AG04450 (cell line): ENCODE measurements around the gene PSMD1. TPM values are rescaled to one million over a fixed set of nuclear protein-coding genes. Genes with fewer than 3 reads are reported as not detected.

ENCODE experiments used
- CTCF ChIA-PET: fragments of 300-600, 350-600 bp; formaldehyde crosslinking; extraction: SDS; loops from one replicate; lab custom pipeline; 2022; ENCODE audit warnings: antibody characterized with exemption, inconsistent platforms; lab: Charles Lee
- POLR2A ChIA-PET: fragments of 350-600 bp; formaldehyde crosslinking; extraction: SDS; loops from one replicate; lab custom pipeline; 2021; ENCODE audit warnings: antibody characterized with exemption, inconsistent platforms; lab: Yijun Ruan, JAX
- DNase-seq: peaks from one replicate; pipeline ENCODE4 v3.0.0-alpha.2; 2011; ENCODE audit warnings: low read depth, low spot score
- H3K27ac ChIP-seq: one replicate; pipeline ENCODE4 v1.5.1; 2012; ENCODE audit warnings: low read depth, low read length, control low read depth
- H3K27me3 ChIP-seq: one replicate; pipeline ENCODE4 v1.6.0; 2012; ENCODE audit warnings: low read length; ENCODE audit not compliant: control insufficient read depth, insufficient read depth
- H3K4me3 ChIP-seq: 2 replicates; pipeline ENCODE4 v1.5.1; 2011; ENCODE audit warnings: mild to moderate bottlenecking, low read depth, low read length, control low read depth
- H3K9me3 ChIP-seq: 2 replicates; pipeline ENCODE4 v1.5.1; 2012; ENCODE audit warnings: low read length; ENCODE audit not compliant: control insufficient read depth, insufficient read depth
- polyA plus RNA-seq: library from polyadenylated mRNA; depleted of rRNA; stranded (reverse); fragments of >200 nt; gene quantifications from 2 replicates; pipeline ENCODE4 v1.2.3, GENCODE V29; 2011
- TF ChIP-seq, protein P1 (sequence below): IDR thresholded peaks from 2 replicates; pipeline ENCODE4 v1.5.1; 2011; ENCODE audit warnings: low read depth, low read length, control low read depth, inconsistent platforms

The PSMD1 gene
- polyA plus RNA-seq, 1 experiment, result 211 TPM

DNA sequence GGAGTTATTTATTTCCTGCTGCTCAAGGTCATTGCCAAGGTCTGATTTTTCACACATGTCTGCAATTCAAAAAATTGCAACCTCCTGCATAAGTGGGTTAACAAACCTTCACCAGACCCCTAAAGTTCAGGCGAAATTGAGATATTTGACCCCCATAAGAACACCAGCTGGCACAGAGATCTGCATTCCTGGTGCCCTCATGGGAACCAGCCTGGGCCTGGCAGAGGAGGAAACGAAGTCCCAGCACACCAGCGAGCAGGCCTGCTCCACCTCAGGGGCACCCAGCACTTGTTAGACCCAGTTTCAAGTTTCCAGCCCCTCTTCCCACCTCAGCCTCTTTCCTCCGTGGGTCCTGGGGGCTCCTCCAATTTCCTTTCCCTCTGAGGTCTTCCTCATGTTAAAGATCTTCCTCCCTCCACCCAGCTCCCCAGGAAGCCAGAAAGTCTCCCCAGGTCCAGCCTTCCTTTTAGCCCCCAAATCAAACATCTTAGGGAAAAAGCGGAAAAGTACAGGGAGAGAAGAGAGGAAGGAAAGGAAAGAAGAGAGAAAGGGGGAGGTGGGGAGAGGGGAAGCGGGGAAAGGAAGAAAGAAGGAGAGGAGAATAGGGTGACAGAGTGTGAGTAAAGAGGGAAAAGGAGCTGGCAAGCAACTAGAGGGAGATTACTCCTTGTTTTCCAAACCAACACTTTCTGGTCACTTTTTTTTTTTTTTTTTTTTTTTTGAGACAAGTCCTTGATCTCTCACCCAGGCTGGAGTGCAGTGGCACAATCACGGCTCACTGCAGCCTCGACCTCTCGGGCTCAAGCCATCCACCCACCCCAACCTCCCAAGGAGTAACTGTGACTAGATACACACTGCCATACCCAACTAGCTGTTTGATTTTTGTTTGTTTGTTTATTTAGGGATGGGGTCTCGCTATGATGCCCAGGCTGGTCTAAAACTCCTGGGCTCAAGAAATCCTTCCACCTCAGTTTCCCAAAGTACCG lies 23.2 kb upstream of the PSMD1 start:
- DNase-seq, result no peak
- no peak overlapping the region for H3K27ac ChIP-seq

DNA sequence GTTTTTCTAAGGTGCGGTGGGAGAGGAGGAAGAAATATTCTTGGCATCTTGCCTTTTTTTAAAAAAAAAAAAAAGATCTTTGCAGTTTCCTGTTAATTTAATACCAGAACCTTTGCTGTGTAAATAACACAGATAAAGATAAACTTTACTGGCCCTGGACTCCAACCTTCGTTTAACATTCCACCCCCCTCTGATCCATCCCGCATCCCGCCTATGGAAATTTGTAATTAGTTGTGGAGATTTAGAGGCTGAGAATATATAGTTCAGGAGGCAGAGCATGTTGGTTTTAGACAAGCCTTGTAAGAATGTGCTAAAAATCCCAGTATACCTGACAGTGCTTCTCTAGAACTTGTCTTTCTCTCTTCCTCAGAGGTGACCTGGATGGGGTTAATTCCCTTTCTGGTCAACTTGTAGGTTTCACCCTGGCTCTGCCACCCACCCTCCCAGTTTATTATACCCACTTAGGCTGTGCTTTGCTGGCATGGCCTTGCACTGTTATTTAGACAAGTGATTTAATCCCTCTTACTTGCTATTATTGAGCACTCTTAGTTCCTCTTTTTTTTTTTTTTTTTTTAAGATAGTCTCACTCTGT lies 22.3 kb upstream of the PSMD1 start:
- TF ChIP-seq, protein P1, sequence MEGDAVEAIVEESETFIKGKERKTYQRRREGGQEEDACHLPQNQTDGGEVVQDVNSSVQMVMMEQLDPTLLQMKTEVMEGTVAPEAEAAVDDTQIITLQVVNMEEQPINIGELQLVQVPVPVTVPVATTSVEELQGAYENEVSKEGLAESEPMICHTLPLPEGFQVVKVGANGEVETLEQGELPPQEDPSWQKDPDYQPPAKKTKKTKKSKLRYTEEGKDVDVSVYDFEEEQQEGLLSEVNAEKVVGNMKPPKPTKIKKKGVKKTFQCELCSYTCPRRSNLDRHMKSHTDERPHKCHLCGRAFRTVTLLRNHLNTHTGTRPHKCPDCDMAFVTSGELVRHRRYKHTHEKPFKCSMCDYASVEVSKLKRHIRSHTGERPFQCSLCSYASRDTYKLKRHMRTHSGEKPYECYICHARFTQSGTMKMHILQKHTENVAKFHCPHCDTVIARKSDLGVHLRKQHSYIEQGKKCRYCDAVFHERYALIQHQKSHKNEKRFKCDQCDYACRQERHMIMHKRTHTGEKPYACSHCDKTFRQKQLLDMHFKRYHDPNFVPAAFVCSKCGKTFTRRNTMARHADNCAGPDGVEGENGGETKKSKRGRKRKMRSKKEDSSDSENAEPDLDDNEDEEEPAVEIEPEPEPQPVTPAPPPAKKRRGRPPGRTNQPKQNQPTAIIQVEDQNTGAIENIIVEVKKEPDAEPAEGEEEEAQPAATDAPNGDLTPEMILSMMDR, result no peak
- H3K4me3 ChIP-seq, result no peak overlapping the region
- no peaks in the 10 kb centered on the region; the same call in 1 of the 2 replicates for H3K9me3 ChIP-seq
- CTCF ChIA-PET, result no interaction called here
- H3K27me3 ChIP-seq, result peaks cover 44% of the 10 kb centered on the region
- no peak for DNase-seq
- POLR2A ChIA-PET, result no interaction called here
- H3K27ac ChIP-seq, result no peak overlapping the region

More for the DNA sequence above, 23.2 kb upstream of the PSMD1 start:
- ChIA-PET POLR2A (interaction anchor here (0.5 kb wide), 1 partner anchor 582 kb away, joined by 4 read pairs; no protein-coding TSS in a partner anchor), CTCF (no interaction called here)
- Histone ChIP-seq H3K4me3 (no peak overlapping the region), H3K27me3 (peaks cover 37% of the 10 kb centered on the region), H3K9me3 (no peaks in the 10 kb centered on the region)
- TF ChIP-seq, protein P1, result no peak

DNA sequence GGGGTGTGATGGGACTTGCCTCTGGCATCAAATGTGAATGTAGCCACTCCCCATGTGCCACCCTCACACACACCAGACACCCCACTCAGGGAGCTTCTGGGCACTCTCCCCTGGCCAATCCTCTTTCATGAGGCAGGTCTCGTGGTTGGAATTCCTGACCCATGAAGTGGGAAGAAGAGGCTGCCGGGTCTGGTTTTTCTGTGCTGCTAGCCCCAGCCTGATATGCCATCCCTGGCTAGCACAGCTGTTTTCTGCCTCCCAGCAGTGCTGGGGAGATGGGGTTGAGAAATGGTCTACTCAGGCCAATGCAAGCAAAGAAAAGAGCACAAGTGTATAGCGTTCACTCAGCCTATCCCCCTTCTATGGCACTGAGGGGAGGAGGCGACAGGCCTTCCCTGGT lies 20.5 kb upstream of the PSMD1 start:
- TF ChIP-seq, protein P1, result no peak
- POLR2A ChIA-PET, result no interaction called here

DNA sequence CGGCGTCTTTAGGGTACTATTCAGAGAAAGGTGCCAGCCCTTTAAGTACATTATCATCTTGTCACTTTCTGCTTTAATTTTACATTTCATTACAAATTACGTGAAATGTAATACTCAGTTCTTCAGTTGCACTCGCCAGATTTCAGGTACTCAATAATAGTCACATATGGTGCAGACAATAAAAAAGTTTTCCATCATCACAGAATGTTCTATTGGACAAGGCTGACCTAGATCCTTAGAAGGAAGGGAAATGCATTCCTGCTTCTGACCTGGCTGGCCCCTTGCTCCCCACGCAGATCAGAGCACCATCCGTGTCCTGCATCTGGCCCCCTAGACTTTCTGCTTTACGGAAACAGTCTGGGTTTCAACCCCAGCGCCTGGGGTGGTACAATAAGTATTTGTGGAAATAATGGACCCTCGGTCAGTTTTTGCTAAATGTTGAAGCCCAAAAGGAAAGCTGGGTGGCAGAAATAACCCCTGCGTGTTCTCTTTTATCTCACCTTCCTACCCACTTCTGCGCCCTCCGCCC lies 20.0 kb upstream of the PSMD1 start:
- no peaks in the 10 kb centered on the region; the same call in 1 of the 2 replicates for H3K9me3 ChIP-seq
- no peak overlapping the region for H3K4me3 ChIP-seq
- POLR2A ChIA-PET, result no interaction called here
- peaks cover 56% of the 10 kb centered on the region for H3K27me3 ChIP-seq
- CTCF ChIA-PET, result interaction anchor here (0.6 to 1.5 kb wide), 2 partner anchors 16 to 527 kb away, joined by 3 to 4 read pairs; no protein-coding TSS in a partner anchor
- no peak for DNase-seq
- TF ChIP-seq, protein P1, result no peak
- H3K27ac ChIP-seq, result no peak overlapping the region

More for the DNA sequence above, 20.5 kb upstream of the PSMD1 start:
- CTCF ChIA-PET, result interaction anchor here (1.5 kb wide), 1 partner anchor 16 kb away, joined by 4 read pairs; no protein-coding TSS in a partner anchor
- H3K9me3 ChIP-seq, result no peaks in the 10 kb centered on the region; the same call in 1 of the 2 replicates
- H3K27ac ChIP-seq, result no peak overlapping the region
- no peak overlapping the region for H3K4me3 ChIP-seq
- H3K27me3 ChIP-seq, result peaks cover 55% of the 10 kb centered on the region
- DNase-seq, result no peak
